ENCODE data around the gene ASRGL1.

Gene ASRGL1

DNA sequence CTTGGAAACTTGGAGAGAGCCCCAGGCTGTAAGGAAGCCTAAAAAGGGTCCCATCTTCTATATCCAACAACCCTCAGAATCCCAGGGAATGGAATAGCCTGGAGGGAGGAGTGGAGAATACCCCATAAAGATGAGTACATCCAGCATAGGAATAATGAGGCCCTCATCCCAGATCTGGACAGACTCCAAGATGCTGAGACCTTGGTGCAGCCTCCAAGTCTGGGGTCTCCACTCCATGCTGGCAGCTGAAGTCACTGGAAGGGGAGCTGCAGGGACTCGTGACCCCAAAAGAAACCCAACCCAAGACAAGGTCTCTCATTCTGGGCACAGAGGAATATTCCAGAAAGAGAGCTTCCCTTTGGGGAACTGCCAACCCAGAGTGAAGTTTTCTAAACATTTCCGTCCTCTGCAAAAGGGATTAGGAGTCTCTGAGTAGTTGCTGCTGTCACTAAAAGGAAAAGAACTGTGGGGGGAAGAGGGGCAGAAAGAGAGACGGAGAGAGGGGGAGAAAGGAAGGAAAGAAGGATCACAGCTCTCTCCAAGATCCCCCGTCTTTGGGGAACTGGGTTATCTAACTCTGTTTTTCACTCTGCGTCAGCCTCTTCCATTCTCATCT is 82.2 kb downstream of the ASRGL1 start:
- DNase-seq = no peak

DNA sequence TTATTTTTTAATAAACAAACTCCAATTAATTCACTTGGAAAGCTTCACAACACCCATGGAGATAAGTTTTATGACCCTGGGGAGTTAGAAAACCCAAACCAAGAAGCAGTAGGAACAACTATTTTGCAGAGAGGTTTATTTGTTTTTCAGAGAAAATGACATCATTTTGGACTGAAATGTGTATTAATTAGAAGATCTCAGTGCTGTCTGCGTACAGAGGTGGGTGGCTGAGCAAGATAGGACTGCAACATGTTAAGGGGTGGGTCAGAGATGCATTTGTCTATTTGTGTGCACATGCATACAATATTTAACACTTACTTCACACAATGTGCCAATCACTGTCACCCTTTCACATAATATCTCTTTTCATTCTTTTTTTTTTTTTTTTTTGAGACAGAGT is 82.7 kb downstream of the ASRGL1 start:
- DNase-seq = no peak

DNA sequence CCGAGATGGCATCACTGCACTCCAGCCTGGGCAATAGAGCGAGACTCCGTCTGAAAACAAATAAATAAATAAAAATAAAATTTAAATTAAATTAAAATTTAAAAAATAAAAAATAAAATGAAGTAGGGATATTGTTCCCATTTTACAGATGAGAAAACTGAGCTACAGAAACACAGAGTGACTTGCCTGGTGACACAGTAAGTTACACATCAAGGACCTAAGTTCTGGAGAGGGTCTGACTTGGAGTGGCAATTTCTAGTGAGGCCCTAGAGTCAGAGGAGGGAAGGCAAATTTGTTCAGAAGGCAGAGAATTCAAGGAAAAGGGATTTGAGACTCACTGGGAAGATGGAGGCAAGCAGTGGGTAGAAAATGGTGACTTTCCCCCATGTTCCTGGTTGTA is 83.6 kb downstream of the ASRGL1 start:
- DNase-seq = no peak

DNA sequence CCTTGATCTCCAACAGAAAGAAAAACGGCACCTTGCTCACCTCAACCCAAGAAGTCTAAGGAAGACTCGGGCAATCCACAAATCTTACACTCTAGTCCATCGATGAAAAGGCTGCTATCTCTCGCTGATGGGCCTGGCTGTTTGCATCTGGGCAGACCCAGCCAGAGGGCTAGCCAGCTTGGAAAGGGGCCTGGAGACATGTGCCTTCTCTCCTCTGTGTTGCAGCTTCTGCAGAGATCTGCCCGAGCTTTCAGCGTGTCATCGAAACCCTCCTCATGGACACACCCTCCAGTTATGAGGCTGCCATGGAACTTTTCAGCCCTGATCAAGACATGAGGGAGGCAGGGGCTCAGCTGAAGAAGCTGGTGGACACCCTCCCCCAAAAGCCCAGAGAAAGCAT is 84.7 kb downstream of the ASRGL1 start:
- no peak for DNase-seq

DNA sequence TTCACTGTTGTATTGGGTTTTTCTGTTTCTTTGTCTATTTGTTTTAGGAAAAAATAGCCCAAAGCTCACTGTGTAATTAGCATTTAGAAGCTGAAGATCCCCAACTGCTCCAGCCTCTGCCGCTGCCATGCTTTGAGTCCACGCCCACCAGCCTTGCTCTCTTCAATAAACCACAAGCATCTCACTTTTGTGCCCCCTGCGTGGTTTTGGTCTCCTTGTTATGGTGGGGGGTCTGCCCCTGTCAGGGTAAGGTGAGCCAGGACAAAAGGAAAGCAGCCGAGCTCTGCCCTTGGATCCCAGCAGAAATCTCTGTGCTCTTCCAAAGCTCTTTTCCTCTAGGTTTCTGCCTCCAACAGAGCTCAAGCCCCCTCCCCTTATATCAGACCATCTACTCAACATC is 85.8 kb downstream of the ASRGL1 start:
- DNase-seq = no peak

DNA sequence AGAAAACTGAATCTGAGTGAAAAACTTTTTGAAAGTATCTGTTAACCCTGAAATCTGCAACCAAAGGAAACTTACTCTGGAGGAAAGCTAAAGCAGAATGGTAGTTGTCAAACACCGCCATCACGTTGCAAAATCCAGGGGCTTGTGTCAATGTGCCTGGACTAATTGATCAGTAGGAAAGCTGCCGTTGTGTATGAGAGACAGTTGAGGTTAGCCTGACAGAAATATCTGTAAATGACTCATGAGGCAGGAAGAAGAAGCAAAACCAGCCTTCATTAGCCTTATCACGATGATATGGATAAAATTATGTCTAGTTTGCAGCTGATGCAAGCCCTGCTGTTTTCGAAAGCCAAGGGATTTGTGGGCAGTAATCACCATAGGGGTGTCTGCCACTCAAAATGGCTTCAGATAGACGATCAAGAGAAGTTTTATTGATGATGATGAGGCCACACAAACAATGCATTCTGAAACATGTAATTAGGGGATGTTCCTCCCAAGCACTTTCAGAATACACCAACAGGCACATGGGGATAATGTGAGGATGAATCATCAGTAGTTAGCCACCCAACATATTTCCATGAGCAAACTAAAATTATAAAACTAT is 90.5 kb downstream of the ASRGL1 start:
- no peak for DNase-seq

DNA sequence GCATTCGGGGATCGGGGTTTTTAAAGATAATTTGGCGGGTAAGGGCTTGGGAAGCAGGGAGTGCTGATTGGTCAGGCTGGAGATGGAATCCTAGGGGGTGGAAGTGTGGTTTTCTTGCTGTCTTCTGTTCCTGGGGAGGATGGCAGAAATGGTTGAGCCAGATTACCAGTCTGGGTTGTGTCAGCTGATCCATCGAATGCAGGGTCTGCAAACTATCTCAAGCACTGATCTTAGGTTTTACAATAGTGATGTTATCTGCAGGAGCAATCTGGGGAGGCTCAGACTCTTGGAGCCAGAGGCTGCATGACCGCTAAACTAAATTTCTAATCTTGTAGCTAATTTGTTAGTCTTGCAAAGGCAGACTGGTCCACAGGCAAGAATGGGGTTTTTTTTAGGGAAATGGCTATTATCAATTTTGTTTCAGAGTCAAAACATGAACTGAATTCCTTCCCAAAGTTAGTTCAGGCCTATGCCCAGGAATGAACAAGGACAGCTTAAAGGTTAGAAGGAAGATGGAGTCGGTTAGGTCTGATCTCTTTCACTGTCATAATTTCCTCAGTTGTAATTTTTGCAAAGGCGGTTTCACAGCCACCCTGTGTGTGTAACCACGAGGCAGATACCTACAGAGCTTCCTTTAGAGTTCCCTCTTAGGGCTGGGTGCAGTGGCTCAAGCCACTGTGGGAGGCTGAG is 91.8 kb downstream of the ASRGL1 start:
- DNase-seq = no peak

DNA sequence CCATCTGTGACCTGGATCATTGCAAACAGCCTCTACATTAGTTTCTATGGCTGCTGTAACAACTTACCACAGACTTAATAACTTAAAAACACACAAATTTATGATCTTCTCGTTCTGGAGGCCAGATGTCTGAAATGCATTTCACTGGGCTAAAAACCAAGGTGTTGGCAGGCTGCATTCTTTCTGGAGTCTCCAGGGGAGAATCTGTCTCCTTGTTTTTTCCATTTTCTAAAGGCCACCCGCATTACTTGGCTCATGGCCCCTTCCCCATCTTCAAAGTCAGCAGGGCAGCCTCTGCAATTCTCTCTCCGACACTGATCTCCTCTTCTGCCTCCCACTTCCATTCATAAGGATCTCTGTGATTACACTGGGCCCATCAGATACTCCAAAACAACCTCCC is 93.2 kb downstream of the ASRGL1 start:
- DNase-seq = no peak

DNA sequence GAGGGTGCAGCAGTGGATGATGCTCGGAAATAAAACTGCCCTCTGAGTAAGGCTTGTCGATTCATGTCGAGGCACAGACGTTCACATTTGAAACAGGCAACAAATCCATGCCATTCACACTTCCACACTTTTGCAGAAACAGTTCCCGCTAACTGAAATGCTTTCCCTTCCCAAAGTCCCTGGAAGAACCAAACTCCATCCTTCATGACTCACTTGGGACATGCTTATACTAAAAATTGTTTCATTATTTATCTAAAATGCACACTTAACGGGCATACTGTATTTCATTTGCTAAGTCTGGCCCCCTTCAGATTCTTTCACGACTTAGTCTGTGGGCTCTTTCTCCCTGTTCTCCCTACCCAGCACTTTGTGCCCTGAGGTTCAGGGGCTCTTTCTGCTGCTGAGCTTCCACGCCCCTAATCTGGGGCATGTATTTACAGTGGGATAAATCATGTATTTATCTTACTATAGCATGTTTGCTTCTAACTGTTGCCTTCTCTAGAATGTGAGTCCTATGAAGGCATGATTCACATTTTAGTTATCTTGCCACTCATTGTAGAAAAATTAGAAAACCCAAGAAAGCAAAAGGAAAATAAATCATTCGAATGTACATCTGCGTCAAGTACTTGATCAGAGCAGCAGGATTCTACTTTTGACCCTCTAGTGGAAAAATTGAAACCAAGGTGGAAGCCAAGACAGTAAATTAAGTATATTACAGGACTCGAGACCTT is 94.1 kb downstream of the ASRGL1 start:
- DNase-seq = no peak

DNA sequence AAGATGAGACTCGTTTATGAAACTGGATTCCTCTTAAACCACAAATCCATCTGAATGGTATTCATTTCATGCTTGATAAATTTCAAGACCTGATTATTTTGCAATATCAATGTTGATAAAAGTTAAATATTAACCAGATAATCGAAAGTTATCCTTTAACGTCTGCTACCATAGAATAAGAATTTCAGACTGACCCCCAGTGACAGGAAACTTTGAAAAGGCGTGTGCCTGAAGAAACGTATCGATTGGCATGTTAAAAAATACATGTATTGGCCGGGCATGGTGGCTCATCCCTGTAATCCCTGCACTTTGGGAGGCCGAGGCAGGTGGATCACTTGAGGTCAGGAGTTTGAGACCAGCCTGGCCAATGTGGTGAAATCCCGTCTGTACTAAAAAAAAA is 95.4 kb downstream of the ASRGL1 start:
- no peak for DNase-seq

DNA sequence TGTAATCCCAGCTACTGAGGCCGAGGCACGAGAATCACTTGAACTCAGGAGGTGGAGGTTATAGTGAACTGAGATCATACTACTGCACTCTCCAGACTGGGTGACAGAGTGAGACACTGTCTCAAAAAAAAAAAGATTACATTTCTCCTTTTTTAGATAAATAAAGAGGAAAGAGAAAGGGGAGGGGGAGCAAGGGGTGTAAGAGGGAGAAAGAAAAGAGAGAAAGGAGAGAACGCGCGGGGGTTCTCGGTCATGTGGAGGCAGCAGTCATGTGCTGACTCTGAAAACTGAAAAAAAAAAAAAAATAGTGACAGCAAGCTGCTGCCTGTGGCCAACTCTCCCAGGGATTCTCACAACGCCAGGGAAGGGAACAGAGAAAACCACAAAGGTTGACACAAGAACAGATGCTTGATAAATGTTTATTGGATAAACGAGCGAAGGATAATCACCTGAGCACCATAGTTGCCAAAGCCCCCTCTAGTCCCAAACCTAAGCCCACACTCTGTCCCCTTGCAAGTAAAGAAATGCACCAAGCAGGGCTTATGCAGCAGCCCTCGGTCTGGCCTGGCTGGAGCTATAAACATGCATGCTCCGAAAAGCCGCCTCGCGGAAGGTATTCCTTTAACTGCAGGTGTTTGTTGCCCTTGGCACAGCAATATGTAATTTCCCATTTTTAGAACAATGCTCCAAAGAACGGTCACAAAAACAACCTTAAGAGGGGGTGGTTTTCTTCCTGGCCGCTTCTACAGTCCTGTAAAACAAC is 96.1 kb downstream of the ASRGL1 start:
- DNase-seq = peak; percentile 86

DNA sequence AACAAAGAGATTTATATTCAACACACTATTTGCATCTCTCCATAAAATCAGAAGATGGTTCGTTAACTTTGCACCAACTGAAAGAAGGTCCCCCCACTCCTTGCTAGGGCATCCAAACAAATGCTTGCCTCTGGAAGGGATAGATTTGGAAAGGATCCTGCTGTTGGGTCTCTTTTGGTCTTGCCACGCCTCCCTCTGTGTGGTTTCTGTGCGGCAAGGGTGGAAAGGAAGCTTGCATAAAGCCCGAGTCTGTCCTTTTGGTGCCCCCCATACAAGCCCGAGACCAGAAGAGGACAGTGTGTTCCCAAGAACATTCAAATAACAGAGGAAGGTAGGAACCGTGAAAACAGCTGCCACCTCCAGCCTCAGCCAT is 96.6 kb downstream of the ASRGL1 start:
- no peak for DNase-seq

DNA sequence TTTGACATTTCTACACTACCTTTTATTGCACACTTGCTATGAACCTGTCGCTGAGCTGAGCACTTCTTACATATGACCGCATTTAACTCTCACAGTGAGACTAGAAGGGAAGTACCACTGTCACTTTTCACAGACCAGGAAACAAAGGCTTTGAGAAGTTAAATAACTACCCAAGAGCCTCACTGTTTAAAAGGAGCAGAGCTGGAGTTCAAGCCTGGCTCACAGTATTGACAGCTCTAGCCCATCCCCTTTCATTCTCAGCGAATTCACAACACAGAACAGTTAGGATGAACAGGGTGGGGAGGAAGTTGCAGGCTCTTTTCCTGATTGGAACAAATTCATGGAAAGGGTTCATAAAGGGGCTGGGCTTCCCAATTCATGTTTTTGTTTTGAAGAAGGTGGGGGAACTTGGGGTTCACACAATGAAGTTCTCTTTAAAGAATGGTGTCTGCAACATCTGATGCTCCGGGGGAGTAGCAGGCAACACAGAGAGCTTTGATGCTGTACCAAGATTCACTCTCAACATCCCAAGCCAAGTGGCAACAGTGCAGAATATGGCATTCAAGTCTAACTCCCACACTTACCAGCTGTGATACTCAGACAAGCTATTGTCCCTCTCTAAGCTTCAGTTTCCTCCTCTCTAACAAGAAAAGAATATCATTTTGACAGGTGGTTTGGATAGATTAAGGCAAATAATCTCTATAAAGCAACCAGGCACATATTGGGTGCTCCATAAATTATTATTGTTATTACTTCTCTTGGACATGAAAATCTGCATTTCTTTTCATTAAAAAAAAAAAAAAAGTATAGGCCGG is 98.8 kb downstream of the ASRGL1 start:
- DNase-seq = no peak

DNA sequence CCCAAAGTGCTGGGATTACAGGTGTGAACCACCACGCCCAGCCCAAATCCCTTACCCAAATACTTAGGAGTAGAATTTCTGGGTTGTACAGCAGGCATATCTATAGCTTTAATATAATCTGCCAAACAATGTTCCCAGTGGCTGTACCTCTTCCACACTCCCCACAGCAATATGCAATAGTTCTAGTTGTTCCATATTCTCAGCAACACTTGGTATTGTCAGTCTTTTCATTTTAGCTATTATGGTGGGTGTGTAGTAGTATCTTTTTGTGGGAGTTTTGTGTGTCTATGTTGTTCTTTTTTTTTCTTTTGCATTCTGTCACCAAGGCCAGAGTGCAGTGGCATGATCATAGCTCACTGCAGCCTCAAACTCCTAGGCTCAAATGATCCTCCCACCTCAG is 100.4 kb downstream of the ASRGL1 start:
- DNase-seq = no peak

DNA sequence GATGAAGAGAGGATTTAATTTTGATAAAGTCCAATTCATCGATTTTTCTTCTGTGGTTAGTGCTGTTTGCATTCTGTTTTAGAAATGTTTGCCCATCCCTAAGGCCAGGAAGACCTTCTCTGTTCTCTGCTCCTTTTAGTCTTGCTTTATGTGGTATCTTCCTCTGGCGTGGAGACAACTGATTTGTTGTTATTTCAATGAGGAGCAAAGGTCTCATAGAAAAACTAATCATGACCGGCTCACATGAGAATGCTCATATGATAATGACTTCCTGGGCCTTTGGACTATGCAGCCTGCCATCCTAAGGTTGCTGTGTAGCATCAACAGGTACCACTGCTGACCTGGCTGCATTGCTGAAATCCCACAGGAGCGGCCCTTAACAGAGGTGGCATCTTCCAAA is 101.4 kb downstream of the ASRGL1 start:
- no peak for DNase-seq

DNA sequence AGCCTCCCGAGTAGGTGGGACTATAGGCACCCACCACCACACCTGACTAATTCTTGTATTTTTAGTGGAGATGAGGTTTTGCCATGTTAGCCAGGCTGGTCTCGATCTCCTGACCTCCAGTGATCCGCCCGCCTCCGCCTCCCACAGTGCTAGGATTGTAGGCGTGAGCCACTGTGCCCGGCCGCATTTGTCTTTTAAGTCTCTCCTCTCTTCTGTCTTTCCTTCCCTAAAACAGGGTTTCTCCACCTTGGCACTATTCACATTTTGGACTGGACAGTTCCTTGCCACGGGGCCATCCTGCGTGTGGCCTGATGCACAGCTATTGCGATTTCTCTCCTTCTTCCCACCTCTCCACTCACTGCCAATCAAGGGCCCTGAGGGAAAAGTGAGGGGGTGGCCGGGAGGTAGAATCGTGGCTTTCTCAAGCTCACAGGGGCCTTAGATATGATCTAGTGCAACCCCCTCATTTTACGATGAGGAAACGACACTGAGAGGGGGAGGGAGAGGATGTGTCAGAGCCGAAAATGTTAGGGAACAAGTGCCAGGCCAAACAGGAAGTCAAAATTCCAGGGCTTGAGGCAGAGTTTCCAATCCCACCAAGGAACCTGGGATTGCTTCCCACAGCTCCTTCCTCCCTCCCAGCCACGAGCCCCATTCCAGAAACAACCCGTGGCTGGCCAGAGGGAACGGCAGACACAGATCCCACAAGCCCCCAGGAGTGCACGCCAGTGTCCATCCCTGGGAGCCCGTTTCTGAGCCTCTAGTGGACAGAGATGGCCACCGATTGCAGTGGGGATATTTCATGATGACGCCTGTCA is 102.7 kb downstream of the ASRGL1 start:
- no peak for DNase-seq
